D721Med (cell line): Measurements from ENCODE around the gene S100A2.

Experiments
- DNase-seq: peaks from one replicate; pipeline ENCODE4 v3.0.0; 2011; ENCODE audit warnings: low spot score; ENCODE audit not compliant: insufficient read length
- FAIRE-seq: peaks from 2 replicates; lab custom pipeline; 2011; peaks lifted over from hg19 to GRCh38; lab: Jason Lieb, UNC
- TF ChIP-seq, protein P1 (sequence below): IDR thresholded peaks from 2 replicates; pipeline ENCODE4 v1.5.1; 2012; ENCODE audit warnings: mild to moderate bottlenecking, control low read depth; ENCODE audit not compliant: insufficient read depth; ENCODE audit errors: missing control alignments

The S100A2 gene

DNA sequence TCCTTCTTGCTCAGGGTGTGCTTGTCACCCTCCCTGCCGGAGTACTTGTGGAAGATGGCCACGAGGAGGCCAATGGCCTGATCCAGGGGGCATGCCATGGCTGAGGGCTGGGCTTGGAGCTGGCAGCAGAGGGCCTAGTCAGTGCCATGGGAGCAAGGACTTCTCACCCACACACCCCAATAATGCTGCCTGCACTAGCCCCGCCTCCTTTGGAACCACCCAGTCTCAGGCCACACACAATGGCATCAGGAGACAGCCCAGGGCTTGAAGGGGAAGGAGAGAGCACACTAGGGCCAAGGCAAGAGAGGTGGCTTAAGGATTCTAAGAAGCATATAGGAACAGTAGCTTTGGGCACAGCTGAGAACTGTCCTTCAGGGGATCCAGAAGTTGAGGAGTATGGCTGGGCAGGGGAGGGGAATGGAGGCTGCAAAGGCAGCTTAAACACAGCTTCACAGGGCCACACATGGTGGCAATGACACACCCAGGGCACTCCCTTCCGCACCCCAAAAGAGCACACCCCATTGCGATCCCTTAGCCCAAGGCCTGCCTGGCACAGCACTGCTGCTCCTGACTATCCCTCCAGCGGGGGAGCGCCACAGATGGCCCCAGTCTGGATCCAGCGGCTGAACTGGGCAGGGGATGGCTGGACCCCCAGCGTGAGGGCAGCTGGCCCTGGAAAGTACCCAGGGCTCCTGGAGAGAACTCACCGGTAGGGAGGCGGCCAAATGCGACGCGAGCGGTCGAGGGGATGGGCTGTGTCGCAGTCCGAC lies 30.2 kb downstream of the S100A2 start, which contains the start of gene S100A6:
S100A6 (minus strand) TSS at position 750 of the 770 bp plus-strand sequence; CDS start at position 98, 652 bp downstream.
- DNase-seq (no peak), FAIRE-seq (no peak)
- TF ChIP-seq, protein P1, sequence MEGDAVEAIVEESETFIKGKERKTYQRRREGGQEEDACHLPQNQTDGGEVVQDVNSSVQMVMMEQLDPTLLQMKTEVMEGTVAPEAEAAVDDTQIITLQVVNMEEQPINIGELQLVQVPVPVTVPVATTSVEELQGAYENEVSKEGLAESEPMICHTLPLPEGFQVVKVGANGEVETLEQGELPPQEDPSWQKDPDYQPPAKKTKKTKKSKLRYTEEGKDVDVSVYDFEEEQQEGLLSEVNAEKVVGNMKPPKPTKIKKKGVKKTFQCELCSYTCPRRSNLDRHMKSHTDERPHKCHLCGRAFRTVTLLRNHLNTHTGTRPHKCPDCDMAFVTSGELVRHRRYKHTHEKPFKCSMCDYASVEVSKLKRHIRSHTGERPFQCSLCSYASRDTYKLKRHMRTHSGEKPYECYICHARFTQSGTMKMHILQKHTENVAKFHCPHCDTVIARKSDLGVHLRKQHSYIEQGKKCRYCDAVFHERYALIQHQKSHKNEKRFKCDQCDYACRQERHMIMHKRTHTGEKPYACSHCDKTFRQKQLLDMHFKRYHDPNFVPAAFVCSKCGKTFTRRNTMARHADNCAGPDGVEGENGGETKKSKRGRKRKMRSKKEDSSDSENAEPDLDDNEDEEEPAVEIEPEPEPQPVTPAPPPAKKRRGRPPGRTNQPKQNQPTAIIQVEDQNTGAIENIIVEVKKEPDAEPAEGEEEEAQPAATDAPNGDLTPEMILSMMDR, result no peak

DNA sequence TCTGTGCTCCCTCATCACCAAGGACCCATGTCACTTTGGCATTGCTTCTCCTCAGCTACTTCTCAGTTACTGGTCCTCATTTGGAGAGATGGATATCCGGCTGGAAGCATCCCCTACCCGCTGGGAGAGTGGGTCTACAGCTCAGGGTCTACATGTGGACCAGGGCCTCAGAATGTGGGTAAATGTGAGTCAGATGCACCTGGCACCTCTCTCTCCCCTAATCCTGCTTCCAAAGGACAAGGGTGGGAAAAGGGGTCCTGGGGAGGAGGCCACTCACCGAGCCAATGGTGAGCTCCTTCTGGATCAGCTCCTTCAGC lies 30.8 kb downstream of the S100A2 start:
- no peak for FAIRE-seq
- no peak for DNase-seq
- TF ChIP-seq, protein P1, result no peak

DNA sequence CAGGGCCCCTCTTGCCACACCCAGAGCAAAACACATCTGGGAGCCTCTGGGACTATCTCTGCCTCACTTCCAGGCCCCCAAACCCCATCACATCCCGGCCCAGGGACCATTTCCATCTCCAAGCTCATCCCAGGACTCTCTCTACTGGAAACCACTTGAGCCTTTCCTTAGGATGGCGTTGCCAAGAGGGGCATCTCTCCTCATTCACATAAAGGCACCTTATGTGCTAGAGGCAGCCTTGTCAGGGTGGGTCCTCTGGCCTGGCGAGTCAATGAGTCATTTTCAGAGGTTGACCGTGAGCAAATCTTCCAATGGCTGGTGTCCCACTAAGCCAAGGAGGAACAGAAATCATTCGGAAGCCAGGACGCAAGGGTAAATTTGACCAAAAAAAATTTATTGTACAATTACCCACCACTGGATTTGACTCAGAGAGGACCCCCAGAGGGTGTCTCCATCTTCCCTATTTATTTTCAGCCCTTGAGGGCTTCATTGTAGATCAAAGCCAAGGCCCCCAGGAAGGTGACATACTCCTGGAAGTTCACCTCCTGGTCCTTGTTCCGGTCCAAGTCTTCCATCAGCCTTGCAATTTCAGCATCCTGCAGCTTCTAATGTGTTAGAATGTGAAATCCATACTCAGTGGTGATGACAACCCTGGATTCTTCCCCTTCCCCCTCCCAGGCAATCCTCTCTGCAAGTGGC lies 31.3 kb downstream of the S100A2 start:
- DNase-seq (no peak), FAIRE-seq (no peak)
- TF ChIP-seq, protein P1, result no peak

DNA sequence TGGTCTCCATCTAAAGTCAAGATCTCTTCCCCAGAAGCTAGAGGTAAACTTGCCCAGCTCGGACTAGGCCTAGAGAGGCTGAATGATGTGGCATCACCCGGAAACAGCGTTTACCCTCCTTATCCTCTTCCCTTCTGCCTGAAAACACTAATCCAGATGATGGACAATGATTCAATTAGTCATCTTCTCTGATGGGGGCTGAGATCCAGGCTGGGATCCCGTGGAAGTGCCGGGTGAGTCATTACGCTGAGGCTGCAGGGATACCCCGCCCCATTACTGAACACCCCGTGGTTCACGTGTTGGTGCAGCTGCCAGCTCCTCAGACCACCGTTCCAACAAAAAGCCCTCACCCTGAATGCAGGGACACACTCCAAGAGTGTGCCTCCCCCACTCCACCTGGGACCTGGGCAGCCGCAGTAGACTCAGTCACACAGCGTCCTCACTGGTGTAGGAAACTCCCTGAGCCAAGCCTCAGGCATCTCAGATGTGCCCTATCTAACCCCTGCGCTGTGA lies 31.9 kb downstream of the S100A2 start:
- TF ChIP-seq, protein P1, result no peak
- no peak for FAIRE-seq

DNA sequence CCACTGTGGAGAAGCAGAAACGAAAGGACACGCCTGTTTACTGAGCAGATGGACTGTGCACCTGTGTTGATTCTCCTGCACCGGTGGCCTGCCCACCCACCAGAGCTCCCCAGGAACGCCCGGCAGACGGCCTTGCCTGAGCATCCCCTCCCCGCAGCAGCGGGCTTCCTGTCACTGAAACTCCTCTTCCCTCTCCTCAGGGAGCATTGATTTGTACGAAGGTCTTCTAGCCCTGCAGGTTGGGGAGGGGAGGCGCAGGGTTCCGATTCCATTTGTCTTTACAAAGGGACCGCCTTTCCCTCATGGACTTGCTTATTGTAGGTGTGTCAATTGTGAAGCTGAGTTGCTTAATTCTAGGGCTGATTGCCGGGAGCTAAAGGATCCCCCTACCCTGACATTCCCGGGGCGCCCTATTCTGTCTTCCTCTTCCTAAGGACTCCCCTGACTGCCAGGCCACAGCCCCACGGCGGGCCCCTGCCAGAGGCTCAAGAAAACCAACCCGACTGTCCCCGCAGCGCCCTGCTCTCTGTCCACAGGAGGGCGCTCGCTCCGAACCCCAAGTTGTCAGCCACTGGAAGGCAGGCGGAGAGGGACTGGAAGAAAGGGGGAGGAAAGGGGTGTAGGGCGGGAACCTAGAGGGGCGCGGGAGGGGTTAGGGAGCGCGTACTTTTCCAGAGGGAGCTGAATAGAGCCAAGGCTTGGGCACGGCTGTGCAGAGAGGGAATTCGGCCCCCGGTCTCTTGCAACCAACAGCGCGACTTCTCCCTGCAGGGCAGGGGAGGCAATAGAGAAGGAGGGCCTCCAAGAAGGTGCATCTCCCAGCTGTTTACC lies 32.7 kb downstream of the S100A2 start:
- TF ChIP-seq, protein P1, result peak; percentile 61
- FAIRE-seq, result no peak
- DNase-seq, result peak; percentile 93

More for the DNA sequence above, 31.9 kb downstream of the S100A2 start:
- no peak for DNase-seq

DNA sequence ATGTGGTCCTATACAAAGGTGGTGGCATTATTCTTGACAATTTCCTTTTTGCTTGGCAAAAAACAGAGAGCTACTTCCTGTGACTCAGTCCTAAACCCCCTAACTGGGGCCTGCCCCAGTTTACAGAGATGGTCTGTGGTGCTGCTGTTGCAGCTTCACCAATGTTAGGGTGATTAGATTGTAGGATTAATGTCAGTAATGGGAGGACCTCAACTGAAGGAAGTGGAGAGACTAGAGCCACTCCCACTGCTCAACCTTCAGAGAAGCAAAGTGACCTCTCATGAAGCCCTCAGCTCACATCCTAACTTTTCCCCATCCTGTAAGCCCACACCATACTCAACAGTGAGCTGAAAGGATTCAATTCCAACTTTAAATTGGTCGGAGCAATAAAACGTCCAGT lies 33.5 kb downstream of the S100A2 start:
- FAIRE-seq (no peak), DNase-seq (no peak)
- TF ChIP-seq, protein P1, result no peak
